Measurements from ENCODE around the gene EFS.
A peak's percentile ranks its signal among the peaks of the same experiment; 100 is the strongest.
"Not testable (repeated sequence)": the region's sequence is repeated elsewhere in the genome, so short reads cannot be mapped to it uniquely, and the experiment has no call there.

Gene EFS

GRCh38 chr14:23326491-23327332 is 38.3 kb downstream of the EFS start:
- no peak for DNase-seq (ENCODE audit: low spot score)

- not testable (repeated sequence) for DNase-seq (ENCODE audit: low spot score)
These were observed 39.2 kb downstream of the EFS start for GRCh38 chr14:23325746-23326145.

GRCh38 chr14:23324993-23325392 is 40.0 kb downstream of the EFS start:
- no peak for DNase-seq (ENCODE audit: low spot score)

- no peak for DNase-seq (ENCODE audit: low spot score)
These were observed 40.5 kb downstream of the EFS start for GRCh38 chr14:23324455-23324846.

GRCh38 chr14:23323838-23324454 is 41.0 kb downstream of the EFS start:
- DNase-seq (ENCODE audit: low spot score): no peak

GRCh38 chr14:23322568-23323517 is 42.1 kb downstream of the EFS start:
- no peak for DNase-seq (ENCODE audit: low spot score)

GRCh38 chr14:23321572-23322547 is 43.1 kb downstream of the EFS start:
- peak; percentile 64 for DNase-seq (ENCODE audit: low spot score)

GRCh38 chr14:23320584-23321571 is 44.1 kb downstream of the EFS start, which contains the start of gene PABPN1:
TSS of gene PABPN1 (plus strand) at chr14:23321457. CDS start at chr14:23321470, 13 bp downstream.
- DNase-seq (ENCODE audit: low spot score): peak; percentile 98

- no peak for DNase-seq (ENCODE audit: low spot score)
These were observed 45.0 kb downstream of the EFS start for GRCh38 chr14:23319746-23320583.

GRCh38 chr14:23316300-23316699 is 48.7 kb downstream of the EFS start:
- DNase-seq (ENCODE audit: low spot score): no peak

GRCh38 chr14:23310546-23310945 is 54.4 kb downstream of the EFS start:
- no peak for DNase-seq (ENCODE audit: low spot score)

GRCh38 chr14:23308721-23309445 is 56.1 kb downstream of the EFS start:
- no peak for DNase-seq (ENCODE audit: low spot score)

GRCh38 chr14:23307687-23308644 is 57.0 kb downstream of the EFS start:
- no peak for DNase-seq (ENCODE audit: low spot score)

- DNase-seq (ENCODE audit: low spot score): no peak
These were observed 57.8 kb downstream of the EFS start for GRCh38 chr14:23307146-23307530.

GRCh38 chr14:23306412-23307145 is 58.4 kb downstream of the EFS start, which contains the start of gene BCL2L2:
TSS of gene BCL2L2 (plus strand) at chr14:23306833. CDS start at chr14:23307768, 935 bp downstream.
- peak; percentile 80 for DNase-seq (ENCODE audit: low spot score)

Measured in AG08396 (cell line).